Pulmonary artery endothelial cell (primary cell): ENCODE results near the gene C3orf20. TPM values are rescaled to one million over a fixed set of nuclear protein-coding genes. Genes with fewer than 3 reads are reported as not detected.

Experiments
- DNase-seq: peaks from one replicate; pipeline ENCODE4 v3.0.0-alpha.2; 2011; ENCODE audit warnings: low read depth, low spot score
- total RNA-seq: library from RNA; depleted of rRNA; stranded (reverse); fragments of >200 nt; gene quantifications from 2 replicates; pipeline ENCODE4 v1.2.3, GENCODE V29; 2014

The C3orf20 gene
- total RNA-seq, 1 donor from 2014 or later: not detected

GRCh38 chr3:14772533-14773138 is 97.7 kb downstream of the C3orf20 start:
- DNase-seq: no peak

DNA sequence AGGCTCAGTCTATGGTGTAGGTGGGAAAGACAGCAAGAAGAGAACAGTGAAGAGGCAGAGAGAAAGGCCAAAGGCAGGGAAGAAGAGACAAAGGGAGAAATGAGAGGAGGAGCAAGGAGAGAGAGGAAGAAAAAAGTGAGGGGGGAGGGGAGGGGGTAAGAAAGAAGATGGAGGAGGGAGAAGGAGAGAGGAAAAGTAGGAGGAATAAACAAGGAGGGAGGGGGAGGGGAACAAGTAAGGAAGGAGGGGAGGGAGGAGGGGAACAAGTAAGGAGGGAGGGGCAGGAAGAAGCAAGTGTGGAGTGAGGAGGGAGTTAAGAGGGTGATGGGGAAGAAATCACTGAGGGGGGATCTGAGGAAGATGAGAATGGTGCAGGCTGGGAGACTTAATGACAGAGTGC is 98.3 kb downstream of the C3orf20 start:
- no peak for DNase-seq

- no peak for DNase-seq
These were observed 98.8 kb downstream of the C3orf20 start for GRCh38 chr3:14773691-14774128.

- no peak for DNase-seq
These were observed 99.5 kb downstream of the C3orf20 start for GRCh38 chr3:14774431-14774830.

DNA sequence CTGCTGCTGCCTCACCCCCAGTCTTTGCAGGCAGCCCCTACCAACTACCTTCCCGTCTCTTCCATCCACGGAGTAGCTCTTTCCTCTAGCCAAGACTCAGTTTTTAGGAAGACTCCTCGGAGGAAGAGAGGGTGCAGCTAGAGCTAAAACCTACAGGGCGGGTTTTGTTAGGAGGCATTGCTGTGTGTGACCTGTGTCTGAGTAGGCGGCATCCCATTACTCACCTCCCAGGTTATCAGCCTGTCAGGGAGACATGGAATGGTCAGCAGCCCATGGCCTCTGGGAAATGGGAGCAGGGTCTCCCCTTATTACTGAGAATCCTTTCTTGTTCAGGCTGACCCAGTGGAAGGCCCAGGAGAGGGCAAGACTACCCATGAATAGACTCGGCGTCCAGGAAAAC is 100.1 kb downstream of the C3orf20 start:
- no peak for DNase-seq

DNA sequence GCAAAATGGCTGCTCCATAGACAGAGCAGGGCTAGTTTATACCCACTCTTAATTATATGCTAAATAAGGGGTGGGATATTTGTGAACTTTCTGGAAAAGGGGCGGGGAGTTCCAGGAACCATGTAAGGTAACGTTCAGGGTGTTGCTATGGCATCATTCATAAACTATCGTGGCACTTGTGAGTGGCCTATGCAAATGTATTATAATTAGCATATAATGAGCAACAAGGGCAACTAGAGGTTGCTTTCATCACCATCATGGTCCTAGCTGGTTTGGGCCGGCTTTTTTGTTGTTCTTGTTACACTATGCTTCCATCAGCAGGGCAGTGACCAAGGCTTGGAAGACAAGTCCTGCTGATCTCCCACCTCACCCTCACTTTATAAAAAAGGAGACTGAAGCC is 100.6 kb downstream of the C3orf20 start:
- no peak for DNase-seq

GRCh38 chr3:14779069-14779685 is 104.2 kb downstream of the C3orf20 start:
- no peak for DNase-seq

GRCh38 chr3:14780927-14781507 is 106.1 kb downstream of the C3orf20 start:
- no peak for DNase-seq

- DNase-seq: no peak
These were observed 108.6 kb downstream of the C3orf20 start for GRCh38 chr3:14783480-14784086.

DNA sequence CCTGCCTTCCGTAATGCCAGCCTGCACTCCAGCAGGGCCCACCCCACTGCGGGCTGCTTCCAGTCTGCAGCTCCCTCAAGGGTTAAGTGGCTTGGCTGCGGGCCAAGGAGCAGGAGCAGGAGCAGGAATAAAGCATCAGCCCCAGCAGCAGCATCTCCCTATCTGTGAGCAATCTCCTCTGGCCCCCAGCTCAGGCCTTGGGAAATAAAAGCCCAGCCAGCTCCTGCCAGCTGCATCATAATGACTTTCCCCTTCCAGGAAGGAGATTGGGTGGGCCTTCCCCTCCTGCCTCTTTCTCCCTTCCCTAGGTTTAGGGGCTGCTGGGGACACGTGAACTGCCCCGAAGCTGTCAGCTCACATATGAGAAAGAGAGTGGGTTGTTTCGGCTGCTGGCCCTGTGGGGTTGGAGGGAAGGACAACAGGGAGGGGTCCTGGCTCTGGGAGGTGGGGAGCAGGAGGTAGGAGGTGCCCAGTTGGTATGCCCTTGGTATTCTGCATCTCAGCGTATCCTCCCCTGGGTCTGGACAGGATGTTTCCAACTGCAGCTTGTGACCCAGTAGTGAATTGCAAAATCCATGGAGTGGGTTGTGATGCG is 109.2 kb downstream of the C3orf20 start:
- no peak for DNase-seq

- no peak for DNase-seq
These were observed 110.5 kb downstream of the C3orf20 start for GRCh38 chr3:14785207-14786155.

DNA sequence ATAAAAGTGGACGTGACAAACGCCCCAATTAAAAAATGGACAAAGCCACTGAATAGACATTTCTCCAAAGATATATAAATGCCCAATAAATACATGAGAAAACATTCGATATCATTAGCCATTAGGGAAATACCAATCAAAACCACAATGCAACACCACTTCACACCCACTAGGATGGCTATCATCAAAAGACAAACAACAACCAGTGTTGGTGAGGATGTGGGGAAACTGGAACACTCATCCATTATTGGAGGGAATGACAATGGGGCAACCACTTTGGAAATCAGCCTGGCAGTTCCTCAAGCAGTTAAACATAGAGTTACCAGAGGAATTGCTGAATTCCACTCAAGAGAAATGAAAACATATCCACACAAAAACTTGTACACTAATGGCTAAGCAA is 111.4 kb downstream of the C3orf20 start:
- no peak for DNase-seq

DNA sequence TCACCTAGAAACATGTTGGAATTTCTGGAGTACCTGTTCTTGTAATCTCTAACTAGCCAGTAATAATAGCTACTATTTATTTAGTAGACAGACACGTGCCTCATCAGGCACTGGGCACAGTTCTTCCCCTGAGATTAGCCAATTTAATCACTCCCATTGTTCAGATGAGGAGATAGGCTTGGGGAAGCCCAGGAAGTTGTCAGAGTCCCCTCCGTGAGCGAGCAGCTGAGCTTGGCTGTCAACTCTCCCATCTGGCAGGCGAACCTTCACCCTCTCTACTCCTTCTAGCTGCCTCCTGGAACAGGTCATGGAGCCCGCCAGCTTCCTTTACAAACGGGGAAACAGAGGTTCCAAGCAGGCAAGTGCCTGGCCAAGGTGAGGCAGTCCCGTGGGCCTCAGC is 112.7 kb downstream of the C3orf20 start:
- no peak for DNase-seq

GRCh38 chr3:14788644-14789043 is 113.7 kb downstream of the C3orf20 start:
- DNase-seq: no peak

- no peak for DNase-seq
These were observed 114.3 kb downstream of the C3orf20 start for GRCh38 chr3:14789221-14789620.

DNA sequence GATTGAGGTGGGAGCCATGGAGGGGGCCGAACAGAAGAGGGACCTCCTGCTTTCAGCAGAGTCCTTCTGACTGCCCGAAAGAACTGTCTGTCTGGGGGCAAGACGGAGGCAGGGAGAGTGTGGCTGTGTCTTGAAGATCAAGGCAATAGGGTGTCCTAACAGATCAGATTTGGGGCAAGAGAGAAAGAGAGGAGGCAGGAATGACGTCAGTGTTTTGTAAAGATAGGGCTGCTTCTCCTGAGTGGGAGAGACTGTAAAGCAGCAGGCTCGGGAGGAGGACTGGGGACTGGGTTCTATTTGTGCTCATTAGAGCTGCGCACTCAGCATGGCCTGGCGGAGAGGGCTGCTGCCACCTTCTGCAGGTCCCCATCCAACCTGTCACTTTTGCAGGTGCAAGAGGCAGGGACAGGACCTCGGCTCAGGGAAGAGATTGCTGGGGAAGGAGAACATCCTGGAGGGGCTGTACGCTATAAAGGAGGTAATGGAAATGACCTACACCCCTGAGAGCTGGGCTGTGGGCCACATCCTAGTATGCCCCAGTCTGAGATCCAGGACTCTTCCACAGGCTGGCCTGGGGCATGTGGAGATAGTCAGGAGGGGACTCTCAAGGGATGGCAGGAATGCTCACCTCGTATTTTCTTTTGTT is 114.8 kb downstream of the C3orf20 start:
- no peak for DNase-seq

DNA sequence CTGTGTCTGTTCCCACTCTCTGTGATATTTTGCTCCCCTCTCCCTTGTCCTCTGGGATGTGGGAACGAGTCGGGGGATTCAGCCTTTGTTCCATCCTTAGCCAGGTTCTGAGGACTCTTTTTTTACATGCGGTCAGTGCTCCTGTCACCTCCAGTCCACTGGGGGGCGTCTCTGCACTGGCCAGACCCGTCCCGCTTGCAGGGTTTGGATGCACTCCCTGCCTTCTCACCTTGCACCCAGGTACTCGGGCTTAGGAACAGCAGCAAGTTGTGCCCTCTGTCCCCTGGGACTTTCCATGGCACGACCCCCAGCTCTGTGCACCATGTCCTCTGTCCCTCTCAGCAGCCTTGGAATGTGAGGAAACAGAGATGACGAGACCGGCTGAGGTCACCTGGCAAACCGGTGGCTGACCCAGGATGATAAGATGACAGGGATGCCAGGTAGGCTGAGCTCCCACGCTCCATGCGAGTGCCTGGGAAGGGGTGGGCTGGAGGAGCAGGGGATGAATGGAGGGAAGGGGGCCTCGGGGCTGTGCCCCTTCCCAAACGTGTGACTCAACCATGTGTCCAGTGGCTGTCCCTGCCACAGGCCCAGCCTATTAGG is 116.5 kb downstream of the C3orf20 start:
- DNase-seq: no peak

- DNase-seq: no peak
These were observed 117.8 kb downstream of the C3orf20 start for GRCh38 chr3:14792691-14793121.

- DNase-seq: no peak
These were observed 118.4 kb downstream of the C3orf20 start for GRCh38 chr3:14793126-14793857.
